GM12878 (cell line): ENCODE measurements around the gene UNC45B. TPM values are rescaled to one million over a fixed set of nuclear protein-coding genes. Genes with fewer than 3 reads are reported as not detected.

ENCODE experiments used
- ATAC-seq: fragments of 200-7000 bp; cut with Tn5 transposase; 3 replicates; pipeline ENCODE4 v1.9.1; 2020; ENCODE audit warnings: mild to moderate bottlenecking, moderate library complexity
- BruUV-seq: library from RNA; stranded (reverse); fragments of 400-500 nt; replicated peaks from 2 replicates; lab custom pipeline; 2021; lab: Mats Ljungman, UMichigan
- CTCF ChIA-PET: fragments of 300-600 bp; sonication (Branson Sonifier 250); formaldehyde crosslinking; extraction: SDS; loops from one replicate; lab custom pipeline; 2021; ENCODE audit warnings: inconsistent platforms; lab: Yijun Ruan, JAX
- POLR2A ChIA-PET: fragments of 350-600 bp; formaldehyde crosslinking; extraction: SDS; loops from one replicate; lab custom pipeline; 2021; ENCODE audit warnings: inconsistent platforms; lab: Charles Lee
- RAD21 ChIA-PET: fragments of 300-600 bp; sonication (Branson Sonifier 250); formaldehyde crosslinking; loops from one replicate; lab custom pipeline; 2023; ENCODE audit warnings: antibody characterized with exemption; ENCODE audit not compliant: unreplicated experiment; lab: Charles Lee
- SMC1A ChIA-PET: fragments of 300-600 bp; sonication (Branson Sonifier 250); formaldehyde crosslinking; loops from one replicate; lab custom pipeline; 2023; ENCODE audit not compliant: unreplicated experiment, uncharacterized antibody; lab: Charles Lee
- DNase-seq: peaks from one replicate; pipeline ENCODE4 v3.0.0-alpha.2; 2011; ENCODE audit warnings: low read depth, low spot score
- FAIRE-seq: peaks from 3 replicates; lab custom pipeline; 2011; peaks lifted over from hg19 to GRCh38; lab: Jason Lieb, UNC
- H2AFZ ChIP-seq: 2 replicates; pipeline ENCODE4 v1.6.0; 2011; ENCODE audit warnings: low read depth, low read length, control low read depth; ENCODE audit not compliant: control insufficient read depth
- H3K27ac ChIP-seq: 2 replicates; pipeline ENCODE4 v1.5.1; 2011; ENCODE audit warnings: control low read depth; ENCODE audit not compliant: control insufficient read depth, insufficient read depth
- H3K27me3 ChIP-seq, 2 experiments: replicated peaks in 1 of 2; 2 replicates each; pipeline versions ENCODE4 v1.6.0 to v1.6.1; 2011; ENCODE audit warnings: low read length in 1 of 2; ENCODE audit not compliant: control insufficient read depth in 2 of 2, insufficient read depth in 2 of 2
- H3K36me3 ChIP-seq, 2 experiments: 2 replicates each; pipeline ENCODE4 v1.5.1; 2011; ENCODE audit warnings: low read length in 1 of 2; ENCODE audit not compliant: control insufficient read depth in 2 of 2, insufficient read depth in 2 of 2
- H3K4me1 ChIP-seq: 2 replicates; pipeline ENCODE4 v1.6.1; 2011; ENCODE audit warnings: mild to moderate bottlenecking, low read length, moderate library complexity, mixed read lengths; ENCODE audit not compliant: control insufficient read depth, insufficient read depth
- H3K4me2 ChIP-seq: 2 replicates; pipeline ENCODE4 v1.6.0; 2011; ENCODE audit warnings: control low read depth; ENCODE audit not compliant: control insufficient read depth, insufficient read depth
- H3K4me3 ChIP-seq: fragments of 200-600 bp; sonication (generic); 2 replicates; pipeline ENCODE4 v1.5.1; 2016
- H3K79me2 ChIP-seq: 2 replicates; pipeline ENCODE4 v1.6.0; 2011; ENCODE audit warnings: low read length; ENCODE audit not compliant: control insufficient read depth, insufficient read depth
- H3K9ac ChIP-seq: 2 replicates; pipeline ENCODE4 v1.8.0; 2011; ENCODE audit warnings: low read length, control low read depth, mixed read lengths; ENCODE audit not compliant: control insufficient read depth, insufficient read depth
- H3K9me3 ChIP-seq: replicated peaks from 3 replicates; pipeline ENCODE4 v1.5.1; 2011; ENCODE audit warnings: mild to moderate bottlenecking, low read length; ENCODE audit not compliant: control insufficient read depth, insufficient read depth
- H4K20me1 ChIP-seq: 2 replicates; pipeline ENCODE4 v1.6.0; 2011; ENCODE audit not compliant: control insufficient read depth, insufficient read depth
- CBX5 ChIP-seq: sonication (generic); IDR thresholded peaks from 2 replicates; pipeline ENCODE4 v1.6.1; 2016; ENCODE audit warnings: low read depth, moderate library complexity, mild to moderate bottlenecking, inconsistent platforms
- CREB1 ChIP-seq: IDR thresholded peaks from 2 replicates; pipeline ENCODE4 v1.6.1; 2012; ENCODE audit warnings: low read depth, mild to moderate bottlenecking, inconsistent platforms
- POU2F2 ChIP-seq: IDR thresholded peaks from 3 replicates; pipeline ENCODE4 v1.6.1; 2011; ENCODE audit warnings: low read depth, mild to moderate bottlenecking, low read length, borderline replicate concordance
- SKIL ChIP-seq: fragments of 450-650 bp; IDR thresholded peaks from 2 replicates; pipeline ENCODE4 v1.6.1; 2017; ENCODE audit warnings: mild to moderate bottlenecking, low read depth, inconsistent platforms; ENCODE audit not compliant: poor library complexity, severe bottlenecking
- SMC3 ChIP-seq: IDR thresholded peaks from 2 replicates; pipeline ENCODE4 v1.6.1; 2011; ENCODE audit warnings: low read length, improper control_type of control experiment, borderline replicate concordance
- SRF ChIP-seq, 2 experiments: IDR thresholded peaks; 2 replicates each; pipeline ENCODE4 v1.6.1; 2011; ENCODE audit warnings: low read depth in 2 of 2, low read length in 2 of 2, mild to moderate bottlenecking in 1 of 2, moderate library complexity in 1 of 2
- ZBED1 ChIP-seq: IDR thresholded peaks from 2 replicates; pipeline ENCODE4 v1.6.1; 2016; ENCODE audit warnings: borderline replicate concordance
- ZBTB11 ChIP-seq: fragments of 450-650 bp; formaldehyde crosslinking; IDR thresholded peaks from 2 replicates; pipeline ENCODE4 v1.5.0; 2022; ENCODE audit warnings: mild to moderate bottlenecking, missing genetic modification characterization
- WGBS: methylation state at CpG from one replicate; pipeline ENCODE4 v1.1.6; 2016; ENCODE audit warnings: low lambda C conversion rate; ENCODE audit not compliant: insufficient replicate concordance, insufficient coverage; ENCODE audit errors: missing lambda C conversion rate; 5-methylcytosine and 5-hydroxymethylcytosine counted together
- in situ Hi-C: fragments of 300-500 bp; cut with MboI; formaldehyde crosslinking; loops from 9 replicates; pipeline ENCODE4 v1.14.3; 2018; ENCODE audit warnings: mixed read lengths
- intact Hi-C: fragments of 100-400 bp; cut with micrococcal nuclease; formaldehyde crosslinking; loops from one replicate; pipeline ENCODE4 v1.14.2; 2022; ENCODE audit not compliant: unreplicated experiment
- polyA plus RNA-seq, 11 experiments: library from polyadenylated mRNA; depleted of rRNA in 4 of 11; unstranded in 6 of 11; stranded (reverse) in 5 of 11; fragments of >200 nt; fragmentation: Nextera tagmentation in 4 of 11; fragmentation: Illumina TruSeq in 1 of 11; extraction: Ambion mirVana in 4 of 11; extraction: Trizol in 1 of 11; gene quantifications; 1 replicate in 1 of 11; 2 replicates in 10 of 11; pipeline versions ENCODE4 v1.2.1 to v1.2.3, GENCODE V29; 2011 to 2016; ENCODE audit warnings: inconsistent platforms in 2 of 11, missing spikeins in 2 of 11, low read depth in 1 of 11
- total RNA-seq, 4 experiments: library from RNA; depleted of rRNA in 3 of 4; stranded (reverse); fragments of >200 nt in 3 of 4; fragmentation: Illumina TruSeq in 1 of 4; extraction: Trizol in 1 of 4; gene quantifications; 2 replicates each; pipeline versions ENCODE4 v1.2.1 to v1.2.3, GENCODE V29; 2013 to 2021
- TF ChIP-seq, protein P1 (sequence below): fragments of 450-650 bp; IDR thresholded peaks from 2 replicates; pipeline ENCODE4 v1.6.1; 2017; ENCODE audit warnings: mild to moderate bottlenecking
- TF ChIP-seq, protein P2 (sequence below): IDR thresholded peaks from 2 replicates; pipeline ENCODE4 v1.6.1; 2012; ENCODE audit warnings: improper control_type of control experiment, low read depth, low read length; ENCODE audit not compliant: insufficient replicate concordance

The UNC45B gene
- total and polyA plus RNA-seq, 10 of the 15 experiments (the other 5 are each of a cell fraction or from before 2014, with no cell fraction given) = 0.03 TPM; not detected in 9

GRCh38 chr17:35161281-35161761 lies 13.7 kb downstream of the UNC45B start:
- Histone ChIP-seq H3K4me3 (no peak overlapping the region), H3K79me2 (no peaks in the 10 kb centered on the region), H3K36me3 (no peaks in the 10 kb centered on the region), H3K4me2 (no peak overlapping the region), H2AFZ (no peak overlapping the region), H4K20me1 (no peaks in the 10 kb centered on the region), H3K27ac (no peak overlapping the region), H3K27me3 (peaks cover 1 to 3% of the 10 kb centered on the region in 2 experiments; a peak in 2 of 4 replicates), H3K9ac (no peak overlapping the region), H3K4me1 (no peaks in the 10 kb centered on the region), H3K9me3 (no peaks in the 10 kb centered on the region)
- ChIA-PET CTCF (interaction anchor here (0.8 to 1.2 kb wide), 2 partner anchors 18 to 372 kb away, joined by 3 read pairs; no protein-coding TSS in a partner anchor), SMC1A (no interaction called here), POLR2A (no interaction called here), RAD21 (interaction anchor here (1.4 kb wide), 1 partner anchor 15 kb away, joined by 3 read pairs; no protein-coding TSS in a partner anchor)
- WGBS = 27% methylated on average over 3 of the region's 3 CpGs
- BruUV-seq = no TSS peak
- FAIRE-seq = no peak
- intact Hi-C loops = no loop called here
- in situ Hi-C loops = loop anchor here (10.0 kb wide), 1 partner anchor 583 kb away; no protein-coding TSS in a partner anchor
- no peak for ATAC-seq
- no peak for DNase-seq
- TF ChIP-seq CBX5 (no peak), ZBTB11 (CRISPR knock-in tag) (no peak), POU2F2 (no peak), SRF (IDR thresholded peaks at IDR 0.05; ENCODE audit: low read depth in 2 of 2, low read length in 2 of 2) (no peak), SKIL (no peak), SMC3 (no peak), ZBED1 (no peak), CREB1 (no peak)
- TF ChIP-seq, protein P1, sequence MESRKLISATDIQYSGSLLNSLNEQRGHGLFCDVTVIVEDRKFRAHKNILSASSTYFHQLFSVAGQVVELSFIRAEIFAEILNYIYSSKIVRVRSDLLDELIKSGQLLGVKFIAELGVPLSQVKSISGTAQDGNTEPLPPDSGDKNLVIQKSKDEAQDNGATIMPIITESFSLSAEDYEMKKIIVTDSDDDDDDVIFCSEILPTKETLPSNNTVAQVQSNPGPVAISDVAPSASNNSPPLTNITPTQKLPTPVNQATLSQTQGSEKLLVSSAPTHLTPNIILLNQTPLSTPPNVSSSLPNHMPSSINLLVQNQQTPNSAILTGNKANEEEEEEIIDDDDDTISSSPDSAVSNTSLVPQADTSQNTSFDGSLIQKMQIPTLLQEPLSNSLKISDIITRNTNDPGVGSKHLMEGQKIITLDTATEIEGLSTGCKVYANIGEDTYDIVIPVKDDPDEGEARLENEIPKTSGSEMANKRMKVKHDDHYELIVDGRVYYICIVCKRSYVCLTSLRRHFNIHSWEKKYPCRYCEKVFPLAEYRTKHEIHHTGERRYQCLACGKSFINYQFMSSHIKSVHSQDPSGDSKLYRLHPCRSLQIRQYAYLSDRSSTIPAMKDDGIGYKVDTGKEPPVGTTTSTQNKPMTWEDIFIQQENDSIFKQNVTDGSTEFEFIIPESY = no peak
- TF ChIP-seq, protein P2, sequence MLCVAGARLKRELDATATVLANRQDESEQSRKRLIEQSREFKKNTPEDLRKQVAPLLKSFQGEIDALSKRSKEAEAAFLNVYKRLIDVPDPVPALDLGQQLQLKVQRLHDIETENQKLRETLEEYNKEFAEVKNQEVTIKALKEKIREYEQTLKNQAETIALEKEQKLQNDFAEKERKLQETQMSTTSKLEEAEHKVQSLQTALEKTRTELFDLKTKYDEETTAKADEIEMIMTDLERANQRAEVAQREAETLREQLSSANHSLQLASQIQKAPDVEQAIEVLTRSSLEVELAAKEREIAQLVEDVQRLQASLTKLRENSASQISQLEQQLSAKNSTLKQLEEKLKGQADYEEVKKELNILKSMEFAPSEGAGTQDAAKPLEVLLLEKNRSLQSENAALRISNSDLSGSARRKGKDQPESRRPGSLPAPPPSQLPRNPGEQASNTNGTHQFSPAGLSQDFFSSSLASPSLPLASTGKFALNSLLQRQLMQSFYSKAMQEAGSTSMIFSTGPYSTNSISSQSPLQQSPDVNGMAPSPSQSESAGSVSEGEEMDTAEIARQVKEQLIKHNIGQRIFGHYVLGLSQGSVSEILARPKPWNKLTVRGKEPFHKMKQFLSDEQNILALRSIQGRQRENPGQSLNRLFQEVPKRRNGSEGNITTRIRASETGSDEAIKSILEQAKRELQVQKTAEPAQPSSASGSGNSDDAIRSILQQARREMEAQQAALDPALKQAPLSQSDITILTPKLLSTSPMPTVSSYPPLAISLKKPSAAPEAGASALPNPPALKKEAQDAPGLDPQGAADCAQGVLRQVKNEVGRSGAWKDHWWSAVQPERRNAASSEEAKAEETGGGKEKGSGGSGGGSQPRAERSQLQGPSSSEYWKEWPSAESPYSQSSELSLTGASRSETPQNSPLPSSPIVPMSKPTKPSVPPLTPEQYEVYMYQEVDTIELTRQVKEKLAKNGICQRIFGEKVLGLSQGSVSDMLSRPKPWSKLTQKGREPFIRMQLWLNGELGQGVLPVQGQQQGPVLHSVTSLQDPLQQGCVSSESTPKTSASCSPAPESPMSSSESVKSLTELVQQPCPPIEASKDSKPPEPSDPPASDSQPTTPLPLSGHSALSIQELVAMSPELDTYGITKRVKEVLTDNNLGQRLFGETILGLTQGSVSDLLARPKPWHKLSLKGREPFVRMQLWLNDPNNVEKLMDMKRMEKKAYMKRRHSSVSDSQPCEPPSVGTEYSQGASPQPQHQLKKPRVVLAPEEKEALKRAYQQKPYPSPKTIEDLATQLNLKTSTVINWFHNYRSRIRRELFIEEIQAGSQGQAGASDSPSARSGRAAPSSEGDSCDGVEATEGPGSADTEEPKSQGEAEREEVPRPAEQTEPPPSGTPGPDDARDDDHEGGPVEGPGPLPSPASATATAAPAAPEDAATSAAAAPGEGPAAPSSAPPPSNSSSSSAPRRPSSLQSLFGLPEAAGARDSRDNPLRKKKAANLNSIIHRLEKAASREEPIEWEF = no peak
